Ecto neural progenitor cell (in vitro differentiated cells): ENCODE results near the gene HGF.

ENCODE experiments used
- DNase-seq: peaks from one replicate; pipeline ENCODE4 v3.0.0-alpha.2; 2018; ENCODE audit warnings: low spot score

HGF gene

GRCh38 chr7:81719865-81720264 is 50.0 kb downstream of the HGF start:
- no peak for DNase-seq

GRCh38 chr7:81715984-81716588 is 53.8 kb downstream of the HGF start:
- DNase-seq: no peak

GRCh38 chr7:81714306-81714705 is 55.5 kb downstream of the HGF start:
- DNase-seq: no peak

- DNase-seq: no peak
These were observed 59.1 kb downstream of the HGF start for GRCh38 chr7:81710751-81711150.

- no peak for DNase-seq
These were observed 60.0 kb downstream of the HGF start for GRCh38 chr7:81709836-81710235.

DNA sequence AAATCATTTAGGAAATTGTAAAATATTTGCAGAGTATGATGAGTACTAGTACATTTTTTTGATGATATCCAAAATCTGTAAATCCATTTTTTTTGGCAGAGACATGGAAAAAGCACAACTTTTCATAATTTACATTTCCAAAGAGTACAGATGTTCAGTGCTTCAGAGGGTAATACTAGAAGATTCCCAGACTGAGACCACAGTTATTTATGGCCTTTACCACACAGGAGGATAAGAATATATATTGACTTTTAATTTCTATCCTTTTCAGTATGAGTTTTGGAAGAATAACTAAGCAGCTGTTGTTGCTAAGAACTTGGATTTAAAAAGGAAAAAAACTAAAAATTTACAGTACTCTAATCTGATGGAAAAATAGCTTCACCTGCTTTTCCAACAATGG is 61.9 kb downstream of the HGF start:
- no peak for DNase-seq

GRCh38 chr7:81707196-81707595 is 62.7 kb downstream of the HGF start:
- DNase-seq: no peak

DNA sequence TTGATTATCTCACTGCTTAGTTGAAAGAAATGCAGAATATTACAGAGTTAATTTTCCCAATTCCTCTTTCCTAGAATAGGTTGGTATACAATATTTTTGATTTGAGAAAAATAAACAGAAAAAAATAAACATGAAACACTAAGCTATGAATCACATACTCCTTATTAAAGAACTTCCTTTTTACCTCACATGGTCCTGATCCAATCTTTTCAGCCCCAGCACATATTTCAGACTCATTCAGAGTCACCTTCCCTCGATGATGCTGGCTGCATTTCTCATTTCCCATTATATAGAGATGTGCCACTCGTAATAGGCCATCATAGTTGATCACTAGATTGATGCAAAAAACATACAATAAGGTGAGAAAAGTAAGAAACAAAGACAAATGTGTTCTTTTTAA is 64.6 kb downstream of the HGF start:
- DNase-seq: no peak

GRCh38 chr7:81704595-81704994 is 65.3 kb downstream of the HGF start:
- no peak for DNase-seq

GRCh38 chr7:81698965-81699364 is 70.9 kb downstream of the HGF start:
- DNase-seq: no peak

GRCh38 chr7:81694711-81695110 is 75.1 kb downstream of the HGF start:
- DNase-seq: no peak

- DNase-seq: no peak
These were observed 76.0 kb downstream of the HGF start for GRCh38 chr7:81693894-81694293.

- DNase-seq: no peak
These were observed 76.8 kb downstream of the HGF start for GRCh38 chr7:81693080-81693479.

DNA sequence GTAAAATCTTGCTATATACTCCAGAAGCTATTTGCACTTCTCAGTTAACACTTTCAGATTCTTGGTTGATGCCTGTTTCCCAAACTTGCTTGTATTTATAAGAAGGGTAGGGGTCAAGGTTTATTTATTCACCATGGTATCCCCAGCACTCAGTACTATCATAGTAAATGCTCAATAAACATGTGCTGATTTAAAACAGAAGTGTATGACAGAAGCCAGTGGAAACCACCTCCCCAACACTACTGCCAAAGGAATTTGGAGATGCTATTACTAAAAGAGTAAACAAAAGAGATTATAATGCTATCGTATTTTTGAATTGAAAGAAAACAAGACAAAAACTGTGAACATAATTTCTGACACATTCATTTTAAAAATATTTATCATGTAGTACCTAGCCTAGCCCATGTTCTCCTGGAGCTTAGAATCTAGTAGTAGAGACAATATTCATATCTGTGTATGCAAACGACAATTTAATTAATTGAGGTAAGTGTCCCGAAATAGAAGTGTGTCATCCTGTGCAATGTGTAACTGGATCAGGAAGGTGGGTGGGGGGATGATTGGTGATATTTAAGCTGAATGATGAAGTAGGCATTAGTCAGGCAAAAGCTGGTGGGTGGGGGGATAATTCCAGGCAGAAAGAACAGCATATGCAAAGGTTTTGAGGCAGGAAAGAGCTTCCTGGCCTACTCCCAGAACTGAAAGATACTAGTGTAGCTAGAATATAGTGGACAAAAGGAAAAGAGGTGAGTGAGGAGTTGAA is 77.5 kb downstream of the HGF start:
- DNase-seq: no peak

GRCh38 chr7:81691199-81691821 is 78.5 kb downstream of the HGF start:
- no peak for DNase-seq

DNA sequence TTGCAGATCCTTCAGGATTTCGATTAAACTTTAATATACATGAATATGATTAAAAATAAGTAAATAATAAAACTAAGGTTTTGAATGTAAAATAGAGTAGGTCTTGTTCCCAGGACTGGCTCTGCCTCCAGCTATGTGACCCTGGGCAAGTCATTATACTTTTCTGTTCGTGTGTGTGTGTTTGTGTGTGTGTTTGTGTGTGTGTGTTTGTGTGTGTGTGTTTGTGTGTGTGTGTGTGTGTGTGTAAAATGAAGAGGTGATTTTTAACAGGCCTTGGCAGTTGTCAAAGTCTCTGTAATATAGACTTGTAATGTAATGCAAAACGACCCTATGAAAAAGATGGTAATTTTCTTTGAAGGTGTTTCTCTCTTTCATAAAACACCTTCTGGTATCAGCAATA is 79.2 kb downstream of the HGF start:
- DNase-seq: no peak

DNA sequence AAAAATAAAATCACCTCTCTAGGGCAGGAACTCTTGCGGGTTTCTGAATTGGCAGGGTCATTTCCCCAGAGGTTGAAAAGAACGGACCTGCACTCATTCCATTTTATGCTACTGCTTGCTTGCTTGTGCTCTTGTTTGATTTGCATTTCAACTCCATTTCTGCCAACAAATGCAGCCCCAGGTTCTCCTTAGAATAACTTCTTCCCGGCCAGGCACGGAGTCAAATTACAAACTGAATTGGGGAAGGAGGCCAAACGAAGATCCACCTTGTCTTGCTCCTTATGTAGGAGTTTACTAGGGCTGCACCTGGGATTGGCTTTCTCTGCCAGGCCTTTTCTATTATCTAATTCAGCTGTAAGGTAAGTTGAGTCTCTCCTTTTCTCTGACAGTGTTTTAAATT is 79.6 kb downstream of the HGF start:
- no peak for DNase-seq

DNA sequence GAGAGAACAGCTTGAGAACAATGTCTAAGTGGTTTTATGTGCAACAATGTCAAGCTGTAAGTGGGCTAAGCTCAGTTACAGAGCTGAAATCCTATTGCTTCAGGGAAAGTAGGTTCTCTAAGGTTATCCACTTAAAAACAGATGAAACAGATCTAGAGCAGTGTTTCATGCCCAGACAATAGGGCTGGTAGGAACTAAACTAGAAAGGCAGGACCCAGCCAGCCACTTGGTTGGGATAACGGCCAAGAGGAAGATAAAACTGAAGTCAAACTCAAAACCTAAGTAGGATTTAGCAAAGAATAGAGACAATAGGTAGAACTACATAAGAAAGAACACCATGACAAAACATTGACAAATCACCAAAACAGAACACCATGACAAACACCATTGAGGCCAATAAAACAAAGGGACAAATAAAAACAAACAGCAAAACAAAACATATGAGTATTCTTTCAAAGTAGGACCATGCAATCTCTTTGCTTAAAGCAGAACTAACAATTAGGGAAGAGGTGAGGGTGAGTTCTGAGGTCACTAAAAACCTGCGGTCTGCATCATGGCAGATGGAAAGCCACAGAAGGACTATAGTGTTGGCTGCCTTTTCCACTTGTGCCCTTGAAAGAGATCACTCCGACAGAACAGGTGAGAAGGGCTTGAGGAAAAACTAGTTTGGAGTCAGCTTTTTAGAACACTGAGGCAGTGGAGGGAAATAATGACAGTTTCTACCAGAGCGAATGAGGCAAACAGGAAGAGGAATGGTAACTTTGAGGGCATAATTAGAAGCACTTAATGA is 81.0 kb downstream of the HGF start:
- DNase-seq: no peak

GRCh38 chr7:81687062-81687461 is 82.8 kb downstream of the HGF start:
- DNase-seq: no peak

- DNase-seq: no peak
These were observed 84.5 kb downstream of the HGF start for GRCh38 chr7:81685270-81685868.

GRCh38 chr7:81684514-81685269 is 85.2 kb downstream of the HGF start:
- no peak for DNase-seq

DNA sequence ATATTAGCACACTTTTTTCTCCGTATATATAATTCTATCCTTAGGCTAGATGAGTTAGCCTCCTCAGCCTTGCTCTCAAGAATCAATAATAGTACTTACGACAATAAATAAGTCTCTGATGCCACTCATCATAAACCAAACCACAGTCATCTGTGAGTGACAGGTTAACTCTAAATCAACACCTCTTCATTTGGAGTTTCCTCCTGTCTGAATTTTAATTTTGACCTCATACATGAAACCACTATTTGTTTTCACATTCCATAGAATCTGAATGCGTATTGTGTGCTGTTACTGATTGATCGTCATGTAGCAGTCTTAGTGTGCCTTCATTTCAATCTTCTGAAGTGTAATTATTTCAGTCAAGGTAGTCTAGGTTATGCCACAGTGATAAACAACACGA is 85.8 kb downstream of the HGF start:
- DNase-seq: no peak
